Measurements from ENCODE around the gene FBXO42. TPM values are rescaled to one million over a fixed set of nuclear protein-coding genes. Genes with fewer than 3 reads are reported as not detected.
A peak's percentile ranks its signal among the peaks of the same experiment; 100 is the strongest.
"Not testable (repeated sequence)": the region's sequence is repeated elsewhere in the genome, so short reads cannot be mapped to it uniquely, and the experiment has no call there.

Gene FBXO42
- total and polyA plus RNA-seq, 3 experiments from 2014 or later, result 15.7 to 23.8 (median 16.9) TPM

GRCh38 chr1:16352842-16353535, 709 bp upstream of the FBXO42 start:
- peaks cover 27 to 40% (median 38%) of the 10 kb centered on the region in 3 donors for H3K4me1 Mint-ChIP-seq
- Histone ChIP-seq H3K36me3 (ENCODE audit: insufficient read depth, low read length) (no peaks in the 10 kb centered on the region), H3K9me3 (ENCODE audit: low read length) (no peaks in the 10 kb centered on the region), H3K27me3 (ENCODE audit: insufficient read depth, low read length, poor library complexity, severe bottlenecking) (no peaks in the 10 kb centered on the region), H3K27ac (ENCODE audit: low read depth, low read length) (peak overlapping the region; percentile 89), H3K4me1 (ENCODE audit: insufficient read depth, low read length) (peaks cover 31% of the 10 kb centered on the region), H3K4me3 (ENCODE audit: low read length) (peak overlapping the region; percentile 90)
- H3K4me3 Mint-ChIP-seq, result peak overlapping the region; percentile 86 to 99 (median 95)
- POLR2A ChIA-PET, result interaction anchor here (0.6 to 2.2 kb wide), 5 partner anchors 11 to 116 kb away, joined by 3 to 10 read pairs (median 6); partner anchors contain the start of gene CPLANE2
- H3K27ac Mint-ChIP-seq, result peak overlapping the region; percentile 90 to 97 (median 94)
- no peak for DNase-seq
- no peaks in the 10 kb centered on the region for H3K9me3 Mint-ChIP-seq
- CTCF ChIA-PET, result interaction anchor here (1.0 to 7.8 kb wide), 7 partner anchors 12 to 274 kb away, joined by 3 to 72 read pairs (median 3); partner anchors contain the start of genes NECAP2 and SZRD1
- H3K36me3 Mint-ChIP-seq, result peaks cover 0 to 15% (median 0%) of the 10 kb centered on the region in 3 donors
- no peaks in the 10 kb centered on the region for H3K27me3 Mint-ChIP-seq

DNA sequence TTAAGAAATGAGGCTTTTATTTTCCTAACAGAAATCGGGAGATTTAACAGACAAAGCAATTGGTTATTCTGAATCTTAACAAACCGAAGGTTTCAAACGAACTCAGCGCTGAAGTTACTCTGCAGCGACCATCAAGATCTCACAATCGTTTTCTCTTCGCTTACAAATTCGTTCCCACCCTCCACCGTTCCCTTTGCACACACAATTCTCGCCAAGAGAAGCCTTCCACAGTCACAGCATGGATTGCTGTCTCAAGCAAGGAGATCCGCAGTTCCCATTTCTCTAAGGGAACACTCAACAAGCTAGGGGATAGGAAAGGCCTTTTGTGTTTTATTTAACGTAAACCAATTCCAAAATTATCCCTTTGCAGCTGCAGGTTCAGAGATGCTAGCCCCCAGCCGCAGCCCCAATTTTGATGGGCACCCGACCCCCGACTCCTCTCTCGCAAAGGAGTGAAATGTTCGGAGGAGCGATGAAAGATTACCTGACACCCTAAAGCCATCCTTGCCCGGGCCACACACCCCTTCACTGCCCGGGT, 755 bp downstream of the FBXO42 start:
- ChIA-PET POLR2A (interaction anchor here (1.0 to 2.2 kb wide), 3 partner anchors 12 to 20 kb away, joined by 3 to 10 read pairs (median 6); no protein-coding TSS in a partner anchor), CTCF (interaction anchor here (1.0 to 7.8 kb wide), 5 partner anchors 14 to 50 kb away, joined by 3 to 72 read pairs (median 3); partner anchors contain the start of gene SZRD1)
- Histone ChIP-seq H3K36me3 (ENCODE audit: insufficient read depth, low read length) (no peaks in the 10 kb centered on the region), H3K27me3 (ENCODE audit: insufficient read depth, low read length, poor library complexity, severe bottlenecking) (no peaks in the 10 kb centered on the region), H3K4me3 (ENCODE audit: low read length) (peak overlapping the region; percentile 90), H3K4me1 (ENCODE audit: insufficient read depth, low read length) (peaks cover 31% of the 10 kb centered on the region), H3K9me3 (ENCODE audit: low read length) (no peaks in the 10 kb centered on the region), H3K27ac (ENCODE audit: low read depth, low read length) (peak overlapping the region; percentile 89)
- Mint-ChIP-seq H3K4me3 (peak overlapping the region; percentile 86 to 99 (median 95)), H3K36me3 (peaks cover 0 to 16% (median 0%) of the 10 kb centered on the region in 3 donors), H3K9me3 (no peaks in the 10 kb centered on the region), H3K4me1 (peaks cover 29 to 42% (median 40%) of the 10 kb centered on the region in 3 donors), H3K27ac (peak overlapping the region; percentile 70 to 99 (median 96)), H3K27me3 (no peaks in the 10 kb centered on the region)
- DNase-seq, result peak in 2 of 5 donors; percentile 0 to 20

GRCh38 chr1:16349847-16350406, 2.4 kb downstream of the FBXO42 start:
- Histone ChIP-seq H3K27ac (ENCODE audit: low read depth, low read length) (no peak overlapping the region), H3K36me3 (ENCODE audit: insufficient read depth, low read length) (no peaks in the 10 kb centered on the region), H3K4me1 (ENCODE audit: insufficient read depth, low read length) (peaks cover 31% of the 10 kb centered on the region), H3K9me3 (ENCODE audit: low read length) (no peaks in the 10 kb centered on the region), H3K4me3 (ENCODE audit: low read length) (no peak overlapping the region), H3K27me3 (ENCODE audit: insufficient read depth, low read length, poor library complexity, severe bottlenecking) (no peaks in the 10 kb centered on the region)
- Mint-ChIP-seq H3K9me3 (no peaks in the 10 kb centered on the region), H3K4me1 (peaks cover 32 to 50% (median 48%) of the 10 kb centered on the region in 3 donors), H3K36me3 (peaks cover 0 to 17% (median 2%) of the 10 kb centered on the region in 3 donors), H3K27ac (peak overlapping the region in 2 of 8 donors; percentile 46 to 58), H3K27me3 (no peaks in the 10 kb centered on the region), H3K4me3 (peak overlapping the region in 6 of 7 donors; percentile 23 to 85 (median 42))
- ChIA-PET CTCF (interaction anchor here (1.5 to 7.8 kb wide), 2 partner anchors 16 to 112 kb away, joined by 3 to 72 read pairs; partner anchors contain the start of gene SZRD1), POLR2A (interaction anchor here (0.7 kb wide), 1 partner anchor 692 kb away, joined by 4 read pairs; no protein-coding TSS in a partner anchor)
- no peak for DNase-seq

- no peak for DNase-seq
- no peaks in the 10 kb centered on the region for H3K9me3 ChIP-seq (ENCODE audit: low read length)
- Mint-ChIP-seq H3K4me1 (peaks cover 32 to 50% (median 48%) of the 10 kb centered on the region in 3 donors), H3K4me3 (peak overlapping the region in 2 of 7 donors; percentile 40 to 60), H3K9me3 (no peaks in the 10 kb centered on the region), H3K36me3 (peaks cover 0 to 17% (median 2%) of the 10 kb centered on the region in 3 donors), H3K27me3 (no peaks in the 10 kb centered on the region), H3K27ac (no peak overlapping the region)
- no peaks in the 10 kb centered on the region for H3K36me3 ChIP-seq (ENCODE audit: insufficient read depth, low read length)
- no peak overlapping the region for H3K4me3 ChIP-seq (ENCODE audit: low read length)
- H3K27ac ChIP-seq (ENCODE audit: low read depth, low read length), result peak overlapping the region; percentile 25
- peaks cover 31% of the 10 kb centered on the region for H3K4me1 ChIP-seq (ENCODE audit: insufficient read depth, low read length)
- ChIA-PET POLR2A (no interaction called here), CTCF (interaction anchor here (7.8 kb wide), 1 partner anchor 17 kb away, joined by 72 read pairs; the partner anchor contains the start of gene SZRD1)
- no peaks in the 10 kb centered on the region for H3K27me3 ChIP-seq (ENCODE audit: insufficient read depth, low read length, poor library complexity, severe bottlenecking)
These were observed 3.7 kb downstream of the FBXO42 start for GRCh38 chr1:16348414-16349182.

DNA sequence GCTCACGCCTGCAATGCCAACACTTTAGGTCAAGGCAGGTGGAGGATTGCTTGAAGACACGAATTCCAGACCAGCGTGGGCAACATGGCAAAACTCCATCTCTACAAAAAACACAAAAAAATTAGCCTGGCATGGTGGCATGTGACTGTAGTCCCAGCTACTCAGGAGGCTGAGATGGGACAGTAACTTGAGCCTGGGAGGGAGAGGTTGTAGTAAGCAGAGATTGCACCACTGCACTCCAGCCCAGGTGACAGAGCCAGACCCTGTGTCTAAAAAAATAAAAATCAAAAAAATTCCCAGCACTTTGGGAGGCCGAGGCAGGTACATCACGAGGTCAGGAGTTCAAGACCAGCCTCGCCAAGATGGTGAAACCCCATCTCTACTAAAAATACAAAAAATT, 9.0 kb downstream of the FBXO42 start:
- H3K36me3 ChIP-seq (ENCODE audit: insufficient read depth, low read length); H3K27ac ChIP-seq (ENCODE audit: low read depth, low read length); H3K9me3 Mint-ChIP-seq; H3K4me3 ChIP-seq (ENCODE audit: low read length); H3K4me1 ChIP-seq (ENCODE audit: insufficient read depth, low read length); H3K4me3 Mint-ChIP-seq; H3K9me3 ChIP-seq (ENCODE audit: low read length); POLR2A ChIA-PET; H3K27me3 ChIP-seq (ENCODE audit: insufficient read depth, low read length, poor library complexity, severe bottlenecking); DNase-seq; H3K27me3 Mint-ChIP-seq; CTCF ChIA-PET: not testable (repeated sequence)
- H3K27ac Mint-ChIP-seq, result peak overlapping the region in 1 of 8 donors; percentile 66
- H3K4me1 Mint-ChIP-seq, result peaks cover 19 to 35% (median 34%) of the 10 kb centered on the region in 3 donors
- H3K36me3 Mint-ChIP-seq, result peaks cover 0 to 22% (median 3%) of the 10 kb centered on the region in 3 donors

DNA sequence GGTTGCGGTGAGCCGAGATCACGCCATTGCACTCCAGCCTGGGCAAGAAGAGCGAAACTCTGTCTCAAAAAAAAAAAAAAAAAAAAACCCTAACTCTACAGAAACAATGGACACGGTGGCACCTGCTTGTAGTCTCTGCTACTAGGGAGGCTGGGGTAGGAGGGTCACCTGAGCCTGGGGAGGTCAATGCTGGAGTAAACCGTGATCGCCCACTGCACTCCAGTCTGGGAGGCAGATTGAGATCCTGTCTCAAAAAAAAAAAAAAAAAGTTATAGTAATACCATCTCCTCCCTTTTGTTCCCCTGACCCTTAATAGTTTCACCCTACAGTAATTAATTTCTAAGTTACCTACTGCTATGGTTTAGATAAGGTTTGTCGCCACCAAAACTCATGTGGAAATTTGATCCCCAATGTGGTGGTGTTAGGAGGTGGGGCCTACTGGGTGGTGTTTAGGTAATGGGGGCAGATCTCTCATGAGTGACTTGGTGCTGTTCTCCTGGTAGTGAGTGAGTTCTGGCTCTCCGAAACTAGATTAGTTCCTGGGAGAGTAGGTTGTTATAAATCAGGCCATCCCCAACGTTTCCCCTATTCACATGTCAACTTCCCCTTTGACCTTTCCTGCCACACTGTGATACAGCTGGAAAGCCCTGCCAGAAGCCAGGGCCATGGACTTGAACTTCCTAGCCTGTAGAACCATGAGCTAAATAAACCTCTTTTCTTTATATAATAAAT, 9.8 kb downstream of the FBXO42 start:
- Mint-ChIP-seq H3K4me3 (no peak overlapping the region), H3K27ac (no peak overlapping the region), H3K4me1 (peaks cover 16 to 32% (median 30%) of the 10 kb centered on the region in 3 donors), H3K9me3 (no peaks in the 10 kb centered on the region), H3K36me3 (peaks cover 0 to 19% (median 3%) of the 10 kb centered on the region in 3 donors), H3K27me3 (no peaks in the 10 kb centered on the region)
- no peaks in the 10 kb centered on the region for H3K36me3 ChIP-seq (ENCODE audit: insufficient read depth, low read length)
- no peak overlapping the region for H3K27ac ChIP-seq (ENCODE audit: low read depth, low read length)
- POLR2A ChIA-PET, result no interaction called here
- CTCF ChIA-PET, result no interaction called here
- DNase-seq, result no peak
- no peaks in the 10 kb centered on the region for H3K27me3 ChIP-seq (ENCODE audit: insufficient read depth, low read length, poor library complexity, severe bottlenecking)
- H3K4me3 ChIP-seq (ENCODE audit: low read length), result no peak overlapping the region
- H3K9me3 ChIP-seq (ENCODE audit: low read length), result no peaks in the 10 kb centered on the region
- H3K4me1 ChIP-seq (ENCODE audit: insufficient read depth, low read length), result no peaks in the 10 kb centered on the region

- Histone ChIP-seq H3K27me3 (ENCODE audit: insufficient read depth, low read length, poor library complexity, severe bottlenecking) (no peaks in the 10 kb centered on the region), H3K9me3 (ENCODE audit: low read length) (no peaks in the 10 kb centered on the region), H3K4me1 (ENCODE audit: insufficient read depth, low read length) (no peaks in the 10 kb centered on the region), H3K36me3 (ENCODE audit: insufficient read depth, low read length) (no peaks in the 10 kb centered on the region), H3K4me3 (ENCODE audit: low read length) (no peak overlapping the region), H3K27ac (ENCODE audit: low read depth, low read length) (no peak overlapping the region)
- no peak overlapping the region for H3K4me3 Mint-ChIP-seq
- H3K9me3 Mint-ChIP-seq, result no peaks in the 10 kb centered on the region
- peaks cover 20 to 37% (median 34%) of the 10 kb centered on the region in 3 donors for H3K4me1 Mint-ChIP-seq
- POLR2A ChIA-PET, result no interaction called here
- CTCF ChIA-PET, result no interaction called here
- peaks cover 0 to 21% (median 3%) of the 10 kb centered on the region in 3 donors for H3K36me3 Mint-ChIP-seq
- H3K27me3 Mint-ChIP-seq, result no peaks in the 10 kb centered on the region
- H3K27ac Mint-ChIP-seq, result no peak overlapping the region
- DNase-seq, result no peak
These were observed 11.6 kb downstream of the FBXO42 start for GRCh38 chr1:16340673-16341072.
